ENCODE measurements around the gene ATXN1. TPM values are rescaled to one million over a fixed set of nuclear protein-coding genes. Genes with fewer than 3 reads are reported as not detected.
A peak's percentile ranks its signal among the peaks of the same experiment; 100 is the strongest.

The ATXN1 gene
- total RNA-seq, 1 donor from 2014 or later, result 23.7 TPM

GRCh38 chr6:16331384-16332174, 429.7 kb downstream of the ATXN1 start:
- no peak for DNase-seq (ENCODE audit: extremely low read depth, low read depth, low spot score)

DNA sequence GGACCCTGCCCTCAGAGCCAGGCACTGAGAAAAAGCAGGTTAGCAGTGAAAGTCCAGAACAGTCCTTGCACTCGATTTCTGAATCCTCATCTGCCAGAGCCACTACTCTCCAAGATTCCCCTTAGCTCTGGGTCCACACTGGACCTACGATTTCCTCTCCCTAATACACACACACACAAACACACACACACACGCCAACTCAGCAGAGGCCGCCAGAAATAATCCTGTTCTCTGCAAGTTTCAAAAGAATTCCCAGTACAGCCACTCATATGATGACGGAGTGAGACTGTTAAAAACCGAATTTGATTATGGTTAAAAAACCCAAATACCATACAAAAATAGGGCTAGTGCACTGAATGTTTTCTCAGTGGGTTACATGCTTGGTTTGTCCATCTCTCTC, 432.0 kb downstream of the ATXN1 start:
- no peak for DNase-seq (ENCODE audit: extremely low read depth, low read depth, low spot score)

DNA sequence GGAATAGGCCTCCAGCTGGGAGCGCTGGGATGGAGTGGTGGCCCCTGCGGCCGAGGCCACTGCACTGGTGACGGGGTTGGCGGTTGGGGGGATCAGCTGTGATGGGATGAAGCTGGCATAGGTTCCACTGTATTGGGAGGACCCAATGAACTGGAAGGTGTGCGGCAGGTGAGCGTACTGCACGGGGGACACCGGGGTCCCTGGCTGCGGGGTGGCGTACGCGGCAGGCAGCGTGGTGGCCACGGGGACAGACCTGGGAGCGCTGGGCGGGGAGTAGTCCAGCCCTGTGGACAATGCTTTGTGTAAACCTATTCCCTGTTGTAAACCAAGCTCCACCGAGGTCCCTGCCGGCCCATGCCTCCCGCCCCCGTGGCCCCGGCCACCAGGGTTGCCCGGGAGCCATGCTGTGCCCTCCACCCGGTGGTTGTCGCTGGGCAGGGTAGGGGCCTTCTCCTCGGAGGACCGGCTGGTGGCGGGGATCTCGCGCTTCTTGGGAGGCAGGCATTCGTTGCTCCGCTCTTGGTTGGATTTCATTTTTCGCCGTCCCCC, 433.4 kb downstream of the ATXN1 start:
- no peak for DNase-seq (ENCODE audit: extremely low read depth, low read depth, low spot score)

DNA sequence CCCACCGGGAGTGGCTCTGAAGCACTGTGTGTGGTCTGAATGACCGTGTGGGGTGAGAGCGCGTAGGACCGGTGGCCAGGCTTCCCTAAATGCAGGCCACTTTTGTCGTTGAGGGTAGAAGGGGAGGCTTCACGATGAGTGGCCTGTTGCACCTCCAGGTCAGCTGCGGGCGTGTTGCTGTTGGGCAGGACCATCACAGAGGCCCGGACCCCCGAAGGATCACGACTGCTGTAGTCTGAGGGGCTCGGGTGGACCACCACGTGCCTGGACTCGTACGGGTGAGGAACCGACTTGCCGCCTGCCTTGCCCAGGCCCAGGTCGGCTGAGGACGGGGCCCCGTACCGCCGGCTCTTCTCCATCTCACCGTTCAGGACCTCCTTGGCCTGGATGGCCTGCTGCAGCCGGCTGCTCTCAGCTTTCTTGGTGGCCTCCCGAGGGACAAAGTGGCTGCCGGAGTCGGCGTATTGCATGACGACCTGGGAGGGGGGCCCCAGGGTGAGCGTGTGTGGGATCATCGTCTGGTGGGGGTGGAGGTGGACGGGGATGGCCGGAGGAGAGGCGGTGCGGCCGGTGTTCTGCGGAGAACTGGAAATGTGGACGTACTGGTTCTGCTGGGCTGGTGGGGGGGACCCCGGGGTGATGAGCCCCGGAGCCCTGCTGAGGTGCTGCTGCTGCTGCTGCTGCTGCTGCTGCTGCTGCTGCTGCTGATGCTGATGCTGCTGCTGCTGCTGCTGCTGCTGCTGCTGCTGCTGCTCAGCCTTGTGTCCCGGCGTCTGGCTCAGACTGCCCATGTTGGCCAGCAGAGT, 434.1 kb downstream of the ATXN1 start:
- DNase-seq (ENCODE audit: extremely low read depth, low read depth, low spot score), result no peak

DNA sequence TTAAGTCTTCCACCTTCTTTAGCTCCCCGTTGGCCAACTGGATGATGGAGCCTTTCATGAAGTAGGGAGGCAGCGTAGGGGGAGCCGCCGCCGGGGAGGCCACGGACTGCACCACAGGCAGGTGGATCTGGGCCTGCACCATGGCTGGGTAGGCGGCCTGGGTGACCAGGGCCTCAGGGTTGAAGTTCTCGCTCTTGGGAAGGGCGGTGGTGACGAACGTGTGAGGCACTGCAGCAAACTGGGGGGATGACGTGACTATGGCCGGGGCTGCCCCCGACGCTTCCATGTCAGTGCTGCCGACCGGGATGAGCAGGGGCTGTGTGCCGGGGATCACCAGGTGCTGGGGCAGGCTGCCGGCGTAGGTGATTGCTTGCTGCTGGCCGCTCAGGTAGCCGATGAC, 434.7 kb downstream of the ATXN1 start:
- DNase-seq (ENCODE audit: extremely low read depth, low read depth, low spot score), result no peak

DNA sequence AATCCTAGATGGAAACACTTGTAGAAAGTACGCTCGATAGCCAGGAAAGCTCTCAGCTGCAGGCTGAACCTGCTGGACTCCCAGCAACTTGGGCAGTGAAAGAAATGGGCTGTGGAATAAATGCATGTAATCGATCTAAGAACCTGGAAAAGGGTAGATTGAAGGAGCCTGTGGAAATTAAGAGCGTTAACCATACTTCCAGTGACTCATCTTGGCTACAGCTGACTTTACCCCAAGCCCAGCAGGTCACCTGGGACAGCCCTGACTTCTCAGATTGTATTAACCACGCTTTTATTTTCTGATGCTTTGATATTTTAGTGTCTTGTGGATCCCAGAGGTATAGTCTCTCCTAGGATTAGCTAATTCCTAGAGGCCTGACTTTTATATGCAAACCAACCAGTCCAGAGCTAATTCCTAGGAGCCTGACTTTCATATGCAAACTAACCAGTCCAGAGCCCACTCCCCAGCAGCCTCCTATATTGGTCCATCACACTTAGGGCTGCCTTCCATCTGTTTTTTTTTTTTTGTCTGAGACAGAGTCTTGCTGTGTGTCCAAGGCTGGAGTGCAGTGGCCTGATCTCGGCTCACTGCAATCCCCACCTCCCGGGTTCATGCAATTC, 436.5 kb downstream of the ATXN1 start:
- DNase-seq (ENCODE audit: extremely low read depth, low read depth, low spot score), result no peak

DNA sequence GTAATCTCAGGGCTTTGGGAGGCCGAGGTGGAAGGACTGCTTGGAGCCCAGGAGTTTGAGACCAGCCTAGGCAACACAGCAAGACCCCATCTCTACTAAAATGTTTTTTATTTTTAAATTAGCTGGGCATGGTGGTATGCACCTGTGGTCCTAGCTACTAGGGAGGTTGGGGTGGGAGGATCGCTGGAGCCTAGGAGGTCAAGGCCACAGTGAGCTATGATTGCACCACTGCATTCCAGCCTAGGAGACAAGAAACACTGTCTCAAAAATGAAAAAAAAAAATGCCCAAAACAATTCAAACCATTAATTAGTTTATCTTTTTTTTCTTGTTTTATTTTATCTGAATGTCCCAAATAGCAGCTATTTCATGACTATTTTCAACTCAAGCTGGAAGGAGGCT, 437.1 kb downstream of the ATXN1 start:
- DNase-seq (ENCODE audit: extremely low read depth, low read depth, low spot score), result no peak

DNA sequence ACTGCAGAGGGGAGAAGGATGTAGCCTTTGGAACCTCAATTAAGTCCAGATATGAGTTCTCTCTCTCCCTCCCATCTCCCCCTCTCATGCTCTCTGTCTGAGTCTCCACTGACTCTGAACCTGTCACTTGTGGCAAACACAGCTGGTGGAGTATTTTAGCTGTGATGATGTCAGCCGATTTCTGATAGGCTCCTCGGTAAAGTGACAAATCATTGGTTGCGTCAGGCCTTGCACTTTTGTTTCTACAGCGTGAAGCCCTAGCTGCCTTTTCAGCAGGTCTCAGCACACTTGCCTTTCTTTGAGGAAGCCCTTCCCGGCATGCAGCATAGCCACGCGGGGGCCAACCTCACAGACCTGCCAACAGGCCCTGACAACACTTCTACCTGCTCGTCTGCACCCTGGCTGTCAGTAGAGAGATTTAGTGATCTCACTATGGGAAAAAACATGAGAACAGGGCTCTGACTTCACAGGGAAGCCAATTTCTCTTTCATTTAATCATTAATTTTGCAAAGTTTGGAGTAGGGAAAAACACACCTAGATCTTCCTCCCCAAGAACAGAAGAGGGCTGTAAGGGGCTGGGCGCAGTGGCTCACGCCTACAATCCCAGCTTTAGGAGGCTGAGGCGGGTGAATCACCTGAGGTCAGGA, 438.5 kb downstream of the ATXN1 start:
- no peak for DNase-seq (ENCODE audit: extremely low read depth, low read depth, low spot score)

- no peak for DNase-seq (ENCODE audit: extremely low read depth, low read depth, low spot score)
Measured at GRCh38 chr6:16321826-16322225, 439.4 kb downstream of the ATXN1 start.

GRCh38 chr6:16321341-16321710, 439.9 kb downstream of the ATXN1 start:
- no peak for DNase-seq (ENCODE audit: extremely low read depth, low read depth, low spot score)

GRCh38 chr6:16320533-16321340, 440.5 kb downstream of the ATXN1 start:
- DNase-seq (ENCODE audit: extremely low read depth, low read depth, low spot score), result no peak

DNA sequence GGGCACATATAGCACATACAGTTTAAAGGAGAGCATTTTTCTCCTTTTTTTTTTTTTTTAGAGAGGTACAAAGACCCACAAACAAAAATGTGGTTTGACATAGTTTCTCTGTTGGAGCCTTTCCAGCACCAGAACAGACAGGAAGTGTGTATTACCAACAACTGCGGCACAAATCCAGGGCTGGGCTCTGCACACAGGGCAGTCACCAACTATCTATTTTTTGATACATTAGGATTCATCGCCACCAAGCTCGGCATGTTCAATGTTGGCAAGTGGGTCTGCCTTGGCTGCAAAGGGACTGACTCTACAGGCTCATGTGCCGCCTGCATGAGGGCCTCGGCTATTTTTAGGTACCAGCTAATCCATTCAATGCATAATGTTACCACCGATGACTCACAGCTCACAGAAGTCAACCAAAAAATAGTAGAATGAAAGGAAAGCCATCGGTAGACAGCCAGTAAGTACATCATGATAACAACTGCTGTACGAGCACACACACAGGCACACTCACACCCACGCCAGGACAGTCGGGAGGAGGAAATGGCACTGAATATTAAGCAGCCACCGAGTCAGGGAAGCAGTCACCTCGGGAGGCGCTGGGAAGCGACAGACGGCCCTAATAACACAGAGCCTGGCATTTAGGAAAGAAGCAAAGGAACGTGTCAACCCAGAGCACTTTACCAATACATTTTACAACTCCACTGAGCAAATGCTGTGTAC, 441.3 kb downstream of the ATXN1 start:
- peak; percentile 73 for DNase-seq (ENCODE audit: extremely low read depth, low read depth, low spot score)

DNA sequence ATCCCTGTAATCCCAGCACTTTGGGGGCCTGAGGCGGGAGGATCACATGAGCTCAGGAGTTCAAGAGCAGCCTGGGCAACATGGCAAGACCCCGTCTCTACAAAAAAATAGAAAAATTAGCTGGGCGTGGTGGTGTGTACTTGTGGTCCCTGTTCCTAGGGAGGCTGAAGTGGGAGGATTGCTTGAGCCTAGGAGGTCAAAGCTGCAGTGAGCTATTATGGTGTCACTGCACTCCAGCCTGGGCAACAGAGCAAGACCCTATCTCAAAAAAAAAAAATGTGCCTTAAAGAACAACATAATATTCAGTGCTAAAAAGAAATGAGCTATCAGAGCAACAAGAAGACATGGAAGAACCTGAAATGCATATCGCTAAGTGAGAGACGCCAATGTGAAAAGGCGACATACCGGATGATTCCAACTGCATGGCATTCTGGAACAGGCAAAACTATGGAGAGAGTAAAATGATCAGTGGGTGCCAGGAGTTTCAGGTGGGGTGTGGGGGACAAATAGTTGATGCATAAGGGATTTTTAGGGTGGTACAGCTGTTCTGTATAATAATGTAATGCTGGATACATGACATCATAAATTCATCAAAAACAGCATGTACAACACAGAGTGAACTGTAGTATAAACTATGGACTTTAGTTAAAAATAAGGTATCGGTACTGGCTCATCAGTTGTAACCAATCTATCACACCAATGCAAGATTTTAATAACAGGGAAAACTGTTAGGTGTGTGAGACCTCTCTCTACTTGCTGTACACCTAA, 442.1 kb downstream of the ATXN1 start:
- no peak for DNase-seq (ENCODE audit: extremely low read depth, low read depth, low spot score)

DNA sequence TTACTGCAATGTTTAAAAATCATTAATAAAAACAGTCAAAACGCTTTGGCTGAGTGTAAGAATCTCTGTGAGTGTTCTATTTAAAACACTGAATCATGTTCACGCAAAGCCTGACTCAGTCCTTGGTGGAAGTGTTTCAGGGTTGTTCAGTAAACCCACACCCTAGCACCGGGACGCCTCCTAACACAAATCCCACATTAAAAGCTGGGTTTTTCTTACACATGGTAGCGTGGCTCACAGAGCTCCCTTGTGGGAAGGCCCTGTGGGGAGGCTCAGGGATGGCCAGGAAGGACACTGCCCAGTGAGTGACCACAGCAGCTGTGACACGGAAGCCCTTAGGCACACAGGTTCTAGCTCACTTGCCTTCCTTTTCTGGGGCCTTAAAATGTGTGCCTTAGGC, 442.7 kb downstream of the ATXN1 start:
- DNase-seq (ENCODE audit: extremely low read depth, low read depth, low spot score), result no peak

DNA sequence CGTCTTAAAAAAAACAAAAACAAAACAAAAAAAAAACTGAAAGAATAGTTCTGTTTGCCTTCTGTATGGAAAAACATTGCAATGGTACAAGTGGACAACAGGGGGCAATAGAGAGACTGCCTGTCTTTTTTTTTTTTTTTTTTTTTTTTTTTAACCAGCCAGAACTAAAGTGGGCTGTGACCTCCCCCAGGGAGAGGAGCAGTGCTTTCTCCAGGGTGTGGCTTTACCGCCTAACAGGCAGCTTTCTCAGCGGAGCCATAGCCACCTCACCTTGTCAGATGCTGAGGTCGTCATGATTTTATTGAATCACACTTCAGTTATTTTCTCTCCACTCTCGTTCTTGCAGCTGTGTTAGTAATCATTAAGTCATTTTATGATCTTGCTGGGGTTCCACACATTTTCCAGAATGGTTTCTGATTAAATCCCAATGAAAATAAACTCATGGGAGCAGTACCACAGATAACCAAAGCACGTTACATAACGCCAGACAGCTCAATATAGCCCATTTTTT, 444.5 kb downstream of the ATXN1 start:
- no peak for DNase-seq (ENCODE audit: extremely low read depth, low read depth, low spot score)

- no peak for DNase-seq (ENCODE audit: extremely low read depth, low read depth, low spot score)
Measured at GRCh38 chr6:16314296-16314695, 447.0 kb downstream of the ATXN1 start.

DNA sequence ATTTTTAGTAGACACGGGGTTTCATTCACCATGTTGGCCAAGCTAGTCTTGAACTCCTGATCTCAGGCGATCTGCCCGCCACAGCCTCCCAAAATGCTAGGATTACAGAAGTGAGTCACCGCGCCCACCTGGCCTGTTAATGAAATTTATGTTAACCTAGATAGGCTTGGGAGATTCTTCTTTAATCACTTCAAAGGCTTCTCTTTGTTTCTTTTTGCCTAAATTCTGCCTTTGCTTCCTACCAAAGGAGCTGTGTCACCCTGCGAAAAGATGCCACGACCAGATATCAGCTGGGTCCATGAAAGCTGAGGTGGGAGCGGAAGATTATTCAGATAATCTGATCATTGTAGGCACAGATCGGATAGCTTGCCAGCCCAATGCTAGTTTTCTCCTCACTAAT, 447.5 kb downstream of the ATXN1 start:
- DNase-seq (ENCODE audit: extremely low read depth, low read depth, low spot score), result no peak

- no peak for DNase-seq (ENCODE audit: extremely low read depth, low read depth, low spot score)
Measured at GRCh38 chr6:16311763-16312162, 449.5 kb downstream of the ATXN1 start.

DNA sequence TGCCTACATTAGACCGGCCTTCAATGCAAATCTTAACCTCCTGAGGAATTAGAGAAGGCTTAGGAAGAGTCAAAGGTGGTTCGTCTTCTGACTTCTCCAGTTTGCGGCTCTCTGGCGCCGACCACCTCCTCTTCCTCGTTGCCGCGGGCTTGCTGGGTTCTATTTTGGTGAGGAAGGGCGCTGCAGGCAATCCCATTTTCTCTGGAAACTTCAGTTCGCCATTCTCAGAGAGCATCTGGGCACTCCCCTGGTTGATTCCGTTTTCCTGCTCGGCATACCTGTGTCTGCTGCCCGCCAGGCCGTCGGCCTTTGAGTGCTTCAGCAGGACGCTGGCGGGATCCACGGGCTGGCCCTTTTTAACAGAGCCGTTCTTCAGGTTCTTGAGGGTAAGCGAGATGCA, 454.9 kb downstream of the ATXN1 start:
- DNase-seq (ENCODE audit: extremely low read depth, low read depth, low spot score), result no peak
